Measurements from ENCODE around the gene CEACAM1. TPM values are rescaled to one million over a fixed set of nuclear protein-coding genes. Genes with fewer than 3 reads are reported as not detected.
"Not testable (repeated sequence)": the region's sequence is repeated elsewhere in the genome, so short reads cannot be mapped to it uniquely, and the experiment has no call there.

The CEACAM1 gene
- polyA plus RNA-seq, 4 donors: 16.3 to 54.2 (median 32.9) TPM

DNA sequence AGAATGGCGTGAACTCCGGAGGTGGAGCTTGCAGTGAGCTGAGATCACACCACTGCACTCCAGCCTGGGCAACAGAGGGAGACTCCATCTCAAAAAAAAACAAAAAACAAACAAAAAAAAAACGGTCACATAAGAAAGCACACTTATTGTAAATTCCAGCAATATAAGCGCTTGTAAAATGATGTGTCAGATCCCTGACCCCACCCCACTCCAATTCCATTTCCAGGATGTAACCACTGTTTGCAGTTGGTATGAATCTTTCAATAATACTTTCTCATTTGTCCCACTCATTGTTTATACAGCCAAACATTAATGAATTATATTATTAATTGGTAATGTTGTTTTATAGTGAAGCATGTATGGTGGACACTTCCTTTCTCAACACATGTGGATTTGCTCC, 15.9 kb upstream of the CEACAM1 start:
- no peak for FAIRE-seq
- WGBS, 3 donors: 75 to 82% (median 78%) methylated on average over 4 of the region's 4 CpGs
- Histone ChIP-seq H3K27ac (ENCODE audit: low read depth in 1 of 3, low read length in 2 of 3) (no peak overlapping the region), H3K27me3 (ENCODE audit: control insufficient read depth in 3 of 3, insufficient read depth in 3 of 3, low read length in 3 of 3) (peaks cover 0 to 3% (median 0%) of the 10 kb centered on the region in 3 donors), H3K4me1 (ENCODE audit: control insufficient read depth in 3 of 3, insufficient read depth in 2 of 3, low read depth in 1 of 3, low read length in 2 of 3) (no peaks in the 10 kb centered on the region), H3K9me3 (ENCODE audit: control insufficient read depth in 2 of 2, insufficient read depth in 1 of 2, low read depth in 1 of 2, low read length in 1 of 2) (peaks cover 0 to 4% of the 10 kb centered on the region in 2 donors), H3K36me3 (ENCODE audit: control insufficient read depth in 3 of 3, insufficient read depth in 2 of 3, low read depth in 1 of 3, low read length in 3 of 3) (no peaks in the 10 kb centered on the region), H3K4me3 (ENCODE audit: low read depth in 1 of 3, low read length in 3 of 3) (no peak overlapping the region)
- DNase-seq: no peak

DNA sequence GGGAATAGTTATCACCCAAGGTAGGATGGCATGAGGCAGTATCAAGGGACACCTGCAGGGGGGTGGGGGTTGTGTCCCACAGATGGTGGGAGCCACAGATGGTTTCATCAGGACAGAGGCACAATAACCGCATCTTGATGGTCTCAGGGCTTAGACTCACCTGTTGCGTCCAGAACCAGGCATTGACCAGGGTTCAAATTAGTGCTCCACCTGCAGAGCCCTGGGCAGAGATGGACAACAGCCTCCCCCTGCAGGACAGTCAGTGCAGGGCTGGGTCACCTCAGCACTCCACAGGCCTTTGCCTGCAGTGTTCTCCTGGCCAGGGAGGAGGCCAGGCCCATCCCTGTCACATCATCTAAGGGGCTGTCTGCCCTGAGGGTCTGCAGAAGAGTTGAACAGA, 14.5 kb upstream of the CEACAM1 start:
- FAIRE-seq (no peak), DNase-seq (no peak)
- Histone ChIP-seq H3K9me3 (ENCODE audit: control insufficient read depth in 2 of 2, insufficient read depth in 1 of 2, low read depth in 1 of 2, low read length in 1 of 2) (no peaks in the 10 kb centered on the region), H3K4me3 (ENCODE audit: low read depth in 1 of 3, low read length in 3 of 3) (no peak overlapping the region), H3K36me3 (ENCODE audit: control insufficient read depth in 3 of 3, insufficient read depth in 2 of 3, low read depth in 1 of 3, low read length in 3 of 3) (no peaks in the 10 kb centered on the region), H3K27me3 (ENCODE audit: control insufficient read depth in 3 of 3, insufficient read depth in 3 of 3, low read length in 3 of 3) (peaks cover 0 to 3% (median 0%) of the 10 kb centered on the region in 3 donors), H3K27ac (ENCODE audit: low read depth in 1 of 3, low read length in 2 of 3) (no peak overlapping the region), H3K4me1 (ENCODE audit: control insufficient read depth in 3 of 3, insufficient read depth in 2 of 3, low read depth in 1 of 3, low read length in 2 of 3) (no peaks in the 10 kb centered on the region)
- 94 to 100% (median 94%) methylated on average over 2 of the region's 2 CpGs for WGBS, 3 donors

GRCh38 chr19:42540071-42540553, 11.8 kb upstream of the CEACAM1 start:
- DNase-seq: no peak
- H3K36me3 ChIP-seq (ENCODE audit: control insufficient read depth in 3 of 3, insufficient read depth in 2 of 3, low read depth in 1 of 3, low read length in 3 of 3): no peaks in the 10 kb centered on the region
- WGBS, 3 donors: 73 to 80% (median 78%) methylated on average over 8 of the region's 8 CpGs

DNA sequence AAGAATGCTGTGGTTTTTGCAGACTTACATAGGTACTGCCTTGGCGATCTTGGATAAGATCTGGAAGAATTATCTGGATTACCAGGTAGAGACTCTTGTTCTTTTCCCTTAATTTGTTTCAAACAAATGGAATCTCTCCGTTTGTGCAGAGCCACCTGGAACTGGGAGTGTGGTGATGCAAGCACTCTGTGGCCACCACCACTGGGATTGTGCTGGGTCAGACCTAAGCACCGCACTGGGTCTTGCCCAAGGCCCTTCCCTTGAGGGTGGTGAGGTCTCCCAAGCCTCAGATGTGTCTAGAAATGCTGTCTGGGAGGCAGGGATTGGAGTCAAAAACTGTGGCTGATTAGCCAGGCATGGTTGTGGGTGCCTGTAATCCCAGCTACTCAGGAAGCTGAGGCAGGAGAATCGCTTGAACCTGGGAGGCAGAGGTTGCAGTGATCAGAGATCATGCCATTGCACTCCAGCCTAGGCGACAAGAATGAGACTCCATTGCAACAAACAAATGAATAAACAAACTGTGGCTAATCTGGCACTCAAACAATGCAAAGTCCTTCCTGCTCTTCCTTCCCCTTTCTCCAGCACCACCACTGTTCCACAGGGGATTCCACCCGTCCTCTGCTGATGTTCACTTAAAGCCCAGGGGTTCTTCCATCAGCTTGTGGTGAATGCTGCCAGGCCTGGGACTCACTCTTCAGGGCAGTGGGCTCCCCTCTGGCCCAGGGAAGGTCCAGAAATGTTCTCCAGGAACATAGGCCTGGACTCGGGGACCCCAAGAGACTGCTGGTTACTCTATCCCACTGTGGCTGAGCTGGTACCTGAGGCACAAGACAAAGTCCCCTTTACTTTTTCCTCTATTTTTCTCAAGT, 10.8 kb upstream of the CEACAM1 start:
- H3K4me1 ChIP-seq (ENCODE audit: control insufficient read depth in 3 of 3, insufficient read depth in 2 of 3, low read depth in 1 of 3, low read length in 2 of 3): no peaks in the 10 kb centered on the region
- 84 to 91% (median 85%) methylated on average over 7 of the region's 7 CpGs for WGBS, 3 donors
- no peak for FAIRE-seq
- H3K27me3 ChIP-seq (ENCODE audit: control insufficient read depth in 3 of 3, insufficient read depth in 3 of 3, low read length in 3 of 3): no peaks in the 10 kb centered on the region
- H3K36me3 ChIP-seq (ENCODE audit: control insufficient read depth in 3 of 3, insufficient read depth in 2 of 3, low read depth in 1 of 3, low read length in 3 of 3): no peaks in the 10 kb centered on the region
- H3K9me3 ChIP-seq (ENCODE audit: control insufficient read depth in 2 of 2, insufficient read depth in 1 of 2, low read depth in 1 of 2, low read length in 1 of 2): no peaks in the 10 kb centered on the region
- no peak for DNase-seq
- H3K27ac ChIP-seq (ENCODE audit: low read depth in 1 of 3, low read length in 2 of 3): no peak overlapping the region
- H3K4me3 ChIP-seq (ENCODE audit: low read depth in 1 of 3, low read length in 3 of 3): no peak overlapping the region

More at GRCh38 chr19:42540071-42540553, 11.8 kb upstream of the CEACAM1 start:
- Histone ChIP-seq H3K9me3 (ENCODE audit: control insufficient read depth in 2 of 2, insufficient read depth in 1 of 2, low read depth in 1 of 2, low read length in 1 of 2) (no peaks in the 10 kb centered on the region), H3K27me3 (ENCODE audit: control insufficient read depth in 3 of 3, insufficient read depth in 3 of 3, low read length in 3 of 3) (no peaks in the 10 kb centered on the region), H3K4me3 (ENCODE audit: low read depth in 1 of 3, low read length in 3 of 3) (no peak overlapping the region), H3K27ac (ENCODE audit: low read depth in 1 of 3, low read length in 2 of 3) (no peak overlapping the region), H3K4me1 (ENCODE audit: control insufficient read depth in 3 of 3, insufficient read depth in 2 of 3, low read depth in 1 of 3, low read length in 2 of 3) (no peaks in the 10 kb centered on the region)
- FAIRE-seq: no peak

DNA sequence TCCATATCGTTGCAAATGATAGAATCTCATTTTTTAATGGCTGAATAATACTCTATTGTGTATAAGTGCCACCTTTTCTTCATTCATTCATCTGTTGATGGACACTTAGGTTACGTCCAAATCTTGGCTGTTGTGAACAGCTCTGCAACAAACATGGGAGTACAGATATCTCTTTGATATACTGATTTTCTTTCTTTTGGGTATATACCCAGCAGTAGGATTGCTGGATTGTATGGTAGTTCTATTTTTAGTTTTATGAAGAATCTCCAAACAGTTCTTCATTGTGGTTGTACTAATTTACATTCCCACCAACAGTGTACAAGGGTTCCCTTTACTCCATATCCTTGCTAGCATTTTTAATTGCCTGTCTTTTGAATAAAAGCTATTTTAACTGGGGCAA, 7.0 kb upstream of the CEACAM1 start:
- H3K4me1 ChIP-seq (ENCODE audit: control insufficient read depth in 3 of 3, insufficient read depth in 2 of 3, low read depth in 1 of 3, low read length in 2 of 3); DNase-seq; H3K27me3 ChIP-seq (ENCODE audit: control insufficient read depth in 3 of 3, insufficient read depth in 3 of 3, low read length in 3 of 3); FAIRE-seq; H3K27ac ChIP-seq (ENCODE audit: low read depth in 1 of 3, low read length in 2 of 3); H3K4me3 ChIP-seq (ENCODE audit: low read depth in 1 of 3, low read length in 3 of 3); H3K36me3 ChIP-seq (ENCODE audit: control insufficient read depth in 3 of 3, insufficient read depth in 2 of 3, low read depth in 1 of 3, low read length in 3 of 3); H3K9me3 ChIP-seq (ENCODE audit: control insufficient read depth in 2 of 2, insufficient read depth in 1 of 2, low read depth in 1 of 2, low read length in 1 of 2): not testable (repeated sequence)
- 62 to 77% (median 68%) methylated on average over 2 of the region's 2 CpGs for WGBS, 3 donors

DNA sequence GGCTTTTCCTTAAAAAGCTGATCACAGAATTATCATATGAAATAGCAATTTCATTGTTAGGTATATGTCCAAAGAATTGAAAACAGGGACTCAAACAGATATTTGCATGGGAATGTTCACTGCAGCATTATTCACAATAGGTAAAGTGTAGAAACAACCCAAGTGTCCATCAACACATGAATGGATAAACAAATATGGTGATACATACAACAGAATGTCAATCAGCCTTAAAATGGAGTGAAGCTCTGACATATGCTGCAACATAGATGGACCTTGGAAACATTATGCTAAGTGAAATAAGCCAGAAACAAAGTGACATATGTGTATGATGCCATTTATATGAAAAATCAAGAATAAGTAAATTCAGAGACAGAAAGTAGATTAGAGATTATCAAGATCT, 6.1 kb upstream of the CEACAM1 start:
- Histone ChIP-seq H3K9me3 (ENCODE audit: control insufficient read depth in 2 of 2, insufficient read depth in 1 of 2, low read depth in 1 of 2, low read length in 1 of 2) (no peaks in the 10 kb centered on the region), H3K27me3 (ENCODE audit: control insufficient read depth in 3 of 3, insufficient read depth in 3 of 3, low read length in 3 of 3) (no peaks in the 10 kb centered on the region), H3K27ac (ENCODE audit: low read depth in 1 of 3, low read length in 2 of 3) (no peak overlapping the region), H3K4me3 (ENCODE audit: low read depth in 1 of 3, low read length in 3 of 3) (no peak overlapping the region), H3K36me3 (ENCODE audit: control insufficient read depth in 3 of 3, insufficient read depth in 2 of 3, low read depth in 1 of 3, low read length in 3 of 3) (no peaks in the 10 kb centered on the region), H3K4me1 (ENCODE audit: control insufficient read depth in 3 of 3, insufficient read depth in 2 of 3, low read depth in 1 of 3, low read length in 2 of 3) (no peaks in the 10 kb centered on the region)
- no peak for DNase-seq
- FAIRE-seq: no peak

DNA sequence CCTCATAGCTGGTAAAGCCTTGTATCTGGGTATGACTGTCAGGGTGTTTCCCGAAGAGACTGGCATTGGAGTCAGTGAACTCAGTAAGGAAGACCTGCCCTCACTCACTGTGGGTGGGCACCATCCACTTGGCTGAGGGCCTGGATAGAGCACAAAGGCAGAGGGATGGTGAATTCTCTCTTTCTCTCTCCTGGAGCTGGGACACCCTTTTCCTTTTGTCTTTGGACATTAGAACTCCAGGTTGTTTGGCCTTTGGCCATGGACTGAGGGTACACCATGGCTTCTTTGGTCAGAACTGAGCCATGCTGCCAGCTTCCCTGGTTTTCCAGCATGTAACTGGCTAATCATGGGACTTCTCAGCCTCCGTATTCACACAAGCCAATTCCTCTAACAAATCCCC, 4.6 kb upstream of the CEACAM1 start:
- FAIRE-seq (no peak), DNase-seq (no peak)
- Histone ChIP-seq H3K27ac (ENCODE audit: low read depth in 1 of 3, low read length in 2 of 3) (no peak overlapping the region), H3K4me3 (ENCODE audit: low read depth in 1 of 3, low read length in 3 of 3) (no peak overlapping the region), H3K36me3 (ENCODE audit: control insufficient read depth in 3 of 3, insufficient read depth in 2 of 3, low read depth in 1 of 3, low read length in 3 of 3) (no peaks in the 10 kb centered on the region), H3K9me3 (ENCODE audit: control insufficient read depth in 2 of 2, insufficient read depth in 1 of 2, low read depth in 1 of 2, low read length in 1 of 2) (no peaks in the 10 kb centered on the region), H3K4me1 (ENCODE audit: control insufficient read depth in 3 of 3, insufficient read depth in 2 of 3, low read depth in 1 of 3, low read length in 2 of 3) (peaks cover 0 to 12% (median 0%) of the 10 kb centered on the region in 3 donors), H3K27me3 (ENCODE audit: control insufficient read depth in 3 of 3, insufficient read depth in 3 of 3, low read length in 3 of 3) (no peaks in the 10 kb centered on the region)
- WGBS, 3 donors: 84 to 92% (median 89%) methylated on average over 2 of the region's 2 CpGs

DNA sequence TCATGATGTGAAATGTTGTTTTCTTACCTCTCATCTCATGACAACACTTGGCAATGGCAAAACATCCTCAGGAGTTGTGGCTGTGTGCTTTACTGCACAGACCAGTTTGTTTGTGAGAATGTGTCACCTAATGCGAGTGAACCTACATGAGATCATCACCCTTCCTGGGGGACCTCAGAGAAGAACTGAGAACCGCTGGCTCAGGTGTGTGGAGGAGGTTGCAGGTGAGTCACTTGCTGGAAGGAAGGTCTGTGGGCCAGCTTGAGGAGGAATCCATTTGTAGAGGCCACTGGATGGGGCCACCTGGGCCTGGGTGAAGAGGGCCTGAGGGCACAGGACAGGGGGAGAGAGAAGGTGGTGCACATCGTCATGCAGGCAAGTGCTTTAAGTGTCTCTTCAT, 3.0 kb upstream of the CEACAM1 start:
- no peak for DNase-seq
- H3K27ac ChIP-seq (ENCODE audit: low read depth in 1 of 3, low read length in 2 of 3): no peak overlapping the region
- no peaks in the 10 kb centered on the region for H3K27me3 ChIP-seq (ENCODE audit: control insufficient read depth in 3 of 3, insufficient read depth in 3 of 3, low read length in 3 of 3)
- FAIRE-seq: no peak
- WGBS, 3 donors: 89 to 98% (median 90%) methylated on average over 3 of the region's 3 CpGs
- peaks cover 0 to 12% (median 0%) of the 10 kb centered on the region in 3 donors for H3K4me1 ChIP-seq (ENCODE audit: control insufficient read depth in 3 of 3, insufficient read depth in 2 of 3, low read depth in 1 of 3, low read length in 2 of 3)
- no peak overlapping the region for H3K4me3 ChIP-seq (ENCODE audit: low read depth in 1 of 3, low read length in 3 of 3)
- H3K9me3 ChIP-seq (ENCODE audit: control insufficient read depth in 2 of 2, insufficient read depth in 1 of 2, low read depth in 1 of 2, low read length in 1 of 2): no peaks in the 10 kb centered on the region
- peaks cover 0 to 5% (median 0%) of the 10 kb centered on the region in 3 donors for H3K36me3 ChIP-seq (ENCODE audit: control insufficient read depth in 3 of 3, insufficient read depth in 2 of 3, low read depth in 1 of 3, low read length in 3 of 3)

All from small intestine (tissue), 7 donors.